ENCODE results near the gene SLC28A3.

SLC28A3 gene

GRCh38 chr9:84383178-84383577 is 42.6 kb upstream of the SLC28A3 start:
- in situ Hi-C loops (cut with HindIII; ENCODE audit: low pct_ligation_motif_present, low sequenced_read_pairs), result no loop called here
- Histone ChIP-seq H3K4me3 (ENCODE audit: low read depth, low read length) (no peak overlapping the region), H3K36me3 (replicated peaks) (no peaks in the 10 kb centered on the region), H3K27me3 (replicated peaks) (no peaks in the 10 kb centered on the region), H3K27ac (no peak overlapping the region)
- TF ChIP-seq, protein P1, sequence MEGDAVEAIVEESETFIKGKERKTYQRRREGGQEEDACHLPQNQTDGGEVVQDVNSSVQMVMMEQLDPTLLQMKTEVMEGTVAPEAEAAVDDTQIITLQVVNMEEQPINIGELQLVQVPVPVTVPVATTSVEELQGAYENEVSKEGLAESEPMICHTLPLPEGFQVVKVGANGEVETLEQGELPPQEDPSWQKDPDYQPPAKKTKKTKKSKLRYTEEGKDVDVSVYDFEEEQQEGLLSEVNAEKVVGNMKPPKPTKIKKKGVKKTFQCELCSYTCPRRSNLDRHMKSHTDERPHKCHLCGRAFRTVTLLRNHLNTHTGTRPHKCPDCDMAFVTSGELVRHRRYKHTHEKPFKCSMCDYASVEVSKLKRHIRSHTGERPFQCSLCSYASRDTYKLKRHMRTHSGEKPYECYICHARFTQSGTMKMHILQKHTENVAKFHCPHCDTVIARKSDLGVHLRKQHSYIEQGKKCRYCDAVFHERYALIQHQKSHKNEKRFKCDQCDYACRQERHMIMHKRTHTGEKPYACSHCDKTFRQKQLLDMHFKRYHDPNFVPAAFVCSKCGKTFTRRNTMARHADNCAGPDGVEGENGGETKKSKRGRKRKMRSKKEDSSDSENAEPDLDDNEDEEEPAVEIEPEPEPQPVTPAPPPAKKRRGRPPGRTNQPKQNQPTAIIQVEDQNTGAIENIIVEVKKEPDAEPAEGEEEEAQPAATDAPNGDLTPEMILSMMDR (IDR thresholded peaks at IDR 0.05; ENCODE audit: low read depth, low read length, missing control alignments), result no peak
- DNase-seq, result no peak

DNA sequence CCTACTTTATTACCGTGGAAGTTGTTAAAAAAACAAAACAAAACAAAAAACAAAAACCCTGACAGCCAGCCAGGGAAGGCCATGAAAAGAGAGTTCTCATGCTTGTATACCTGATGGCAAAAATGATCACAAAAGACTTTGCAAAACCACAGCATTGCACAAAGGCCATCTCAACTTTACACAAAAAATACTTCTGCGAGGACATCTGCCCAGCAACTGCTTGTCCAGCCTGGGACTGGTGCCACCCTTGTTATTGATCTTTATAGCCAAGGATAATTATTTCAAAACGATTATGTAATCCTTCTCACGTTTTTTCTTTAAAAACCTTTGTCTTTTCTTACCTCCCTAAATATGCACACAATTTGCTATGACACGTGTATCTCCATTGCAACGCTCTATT is 42.2 kb upstream of the SLC28A3 start:
- TF ChIP-seq, protein P1 (IDR thresholded peaks at IDR 0.05; ENCODE audit: low read depth, low read length, missing control alignments), result no peak
- Histone ChIP-seq H3K4me3 (ENCODE audit: low read depth, low read length) (no peak overlapping the region), H3K36me3 (replicated peaks) (no peaks in the 10 kb centered on the region), H3K27ac (no peak overlapping the region), H3K27me3 (replicated peaks) (no peaks in the 10 kb centered on the region)
- DNase-seq, result no peak
- in situ Hi-C loops (cut with HindIII; ENCODE audit: low pct_ligation_motif_present, low sequenced_read_pairs), result no loop called here

- Histone ChIP-seq H3K27ac (no peak overlapping the region), H3K27me3 (replicated peaks) (no peaks in the 10 kb centered on the region), H3K4me3 (ENCODE audit: low read depth, low read length) (no peak overlapping the region), H3K36me3 (replicated peaks) (no peaks in the 10 kb centered on the region)
- in situ Hi-C loops (cut with HindIII; ENCODE audit: low pct_ligation_motif_present, low sequenced_read_pairs), result no loop called here
- TF ChIP-seq, protein P1 (IDR thresholded peaks at IDR 0.05; ENCODE audit: low read depth, low read length, missing control alignments), result no peak
- no peak for DNase-seq
Measured at GRCh38 chr9:84381508-84381907, 41.0 kb upstream of the SLC28A3 start.

DNA sequence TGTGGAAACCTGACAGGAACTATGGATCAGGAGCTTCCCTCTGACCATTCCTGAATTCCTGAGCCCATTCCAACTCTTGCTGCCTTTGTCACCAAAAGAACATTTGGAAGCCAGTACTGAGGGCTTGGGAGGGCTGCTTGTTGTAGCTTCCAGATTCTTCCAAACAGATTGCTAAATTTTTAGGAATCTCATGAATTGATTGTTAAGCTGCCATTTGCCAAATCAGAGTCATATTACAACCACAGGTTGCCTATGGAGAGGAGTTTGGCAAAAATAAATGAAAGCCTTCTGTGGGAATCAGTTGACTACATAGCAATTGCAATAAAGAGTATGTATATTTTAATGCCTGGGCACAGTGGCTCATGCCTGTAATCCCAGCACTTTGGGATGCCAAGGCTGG is 39.2 kb upstream of the SLC28A3 start:
- no peaks in the 10 kb centered on the region for H3K36me3 ChIP-seq (replicated peaks)
- TF ChIP-seq, protein P1 (IDR thresholded peaks at IDR 0.05; ENCODE audit: low read depth, low read length, missing control alignments), result no peak
- no peak for DNase-seq
- no peaks in the 10 kb centered on the region for H3K27me3 ChIP-seq (replicated peaks)
- no peak overlapping the region for H3K4me3 ChIP-seq (ENCODE audit: low read depth, low read length)
- in situ Hi-C loops (cut with HindIII; ENCODE audit: low pct_ligation_motif_present, low sequenced_read_pairs), result no loop called here
- no peak overlapping the region for H3K27ac ChIP-seq

GRCh38 chr9:84375954-84376353 is 35.4 kb upstream of the SLC28A3 start:
- H3K27me3 ChIP-seq (replicated peaks), result no peaks in the 10 kb centered on the region
- in situ Hi-C loops (cut with HindIII; ENCODE audit: low pct_ligation_motif_present, low sequenced_read_pairs), result no loop called here
- H3K4me3 ChIP-seq (ENCODE audit: low read depth, low read length), result no peak overlapping the region
- TF ChIP-seq, protein P1 (IDR thresholded peaks at IDR 0.05; ENCODE audit: low read depth, low read length, missing control alignments), result no peak
- no peak for DNase-seq
- no peak overlapping the region for H3K27ac ChIP-seq
- no peaks in the 10 kb centered on the region for H3K36me3 ChIP-seq (replicated peaks)

DNA sequence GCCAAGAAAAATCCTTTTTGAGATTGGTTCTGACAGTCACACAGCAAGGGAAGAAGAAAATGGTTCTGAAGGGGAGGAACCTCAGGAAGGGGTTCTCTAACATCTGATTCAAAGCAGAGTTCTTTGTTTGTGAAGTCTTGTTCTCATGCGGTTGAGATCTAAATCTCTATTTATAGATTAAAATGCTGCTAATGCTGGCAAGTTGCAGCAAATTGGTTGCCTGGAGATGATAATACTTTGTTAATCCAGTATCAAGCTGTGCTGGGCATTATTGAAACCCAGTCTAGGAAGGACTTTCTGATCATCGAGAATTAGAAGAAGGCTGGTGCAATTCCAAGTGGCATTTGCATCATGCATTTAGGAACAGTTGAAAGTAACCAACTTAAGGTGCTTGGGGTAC is 34.0 kb upstream of the SLC28A3 start:
- in situ Hi-C loops (cut with HindIII; ENCODE audit: low pct_ligation_motif_present, low sequenced_read_pairs), result no loop called here
- DNase-seq, result no peak
- TF ChIP-seq, protein P1 (IDR thresholded peaks at IDR 0.05; ENCODE audit: low read depth, low read length, missing control alignments), result no peak
- Histone ChIP-seq H3K27me3 (replicated peaks) (no peaks in the 10 kb centered on the region), H3K36me3 (replicated peaks) (no peaks in the 10 kb centered on the region), H3K4me3 (ENCODE audit: low read depth, low read length) (no peak overlapping the region), H3K27ac (no peak overlapping the region)

Data from brain microvascular endothelial cell (primary cell).